Diencephalon (tissue), 1 donor: Measurements from ENCODE around the gene PLA2G12B. TPM values are rescaled to one million over a fixed set of nuclear protein-coding genes. Genes with fewer than 3 reads are reported as not detected.

Experiments
- total RNA-seq: library from RNA; depleted of rRNA; stranded (reverse); fragments of >200 nt; gene quantifications from one replicate; pipeline ENCODE4 v1.2.3, GENCODE V29; 2014

The PLA2G12B gene
- total RNA-seq: not detected

DNA sequence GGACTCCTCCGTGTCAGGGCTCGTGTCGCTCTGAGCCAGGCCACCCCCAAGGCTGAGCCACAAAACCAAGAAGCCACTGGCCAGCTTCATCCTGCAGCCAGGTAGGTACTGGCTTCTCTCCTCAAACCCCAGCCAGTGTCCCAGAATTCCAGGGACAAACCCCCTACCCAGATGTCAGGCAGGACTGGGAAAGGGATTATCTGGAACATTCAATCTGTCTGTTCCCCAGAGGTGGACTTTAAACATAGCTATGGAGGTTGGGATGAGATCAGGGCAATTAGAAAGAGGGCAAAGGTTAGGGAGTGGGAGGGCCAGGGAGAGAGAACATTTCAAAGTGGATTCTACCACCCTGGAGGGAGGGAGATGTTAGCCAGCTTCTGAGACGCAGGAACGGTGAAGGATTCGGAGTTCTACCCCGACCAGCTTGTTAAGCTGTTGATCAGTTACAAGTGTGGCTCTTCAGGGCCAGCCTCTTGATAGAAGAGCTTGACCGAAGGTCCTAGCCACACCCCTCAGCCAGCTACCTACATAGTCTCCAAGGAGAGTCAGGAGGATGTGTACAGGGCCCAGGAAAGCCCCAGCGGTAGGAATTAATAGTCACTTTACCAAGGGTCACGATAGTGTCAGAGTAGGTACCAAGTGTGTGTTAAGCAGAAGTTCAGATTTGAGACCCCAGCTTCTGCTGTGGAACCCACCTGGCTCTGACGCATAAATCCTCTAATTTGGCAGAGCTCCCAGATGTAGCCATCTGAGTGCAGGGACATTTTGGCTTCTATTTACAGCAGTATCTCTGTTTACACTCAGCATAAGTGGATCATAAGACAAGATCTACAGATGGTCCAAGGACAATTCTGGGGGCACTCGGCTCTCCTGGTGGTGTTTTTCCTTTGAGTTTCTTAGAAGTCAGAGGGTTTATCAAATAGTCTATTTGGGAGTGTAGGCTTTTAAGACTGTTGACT, at the start of gene PLA2G12B:
TSS of gene PLA2G12B (minus strand) at position 211 of the 959 bp plus-strand sequence. CDS start at position 90, 121 bp downstream.

DNA sequence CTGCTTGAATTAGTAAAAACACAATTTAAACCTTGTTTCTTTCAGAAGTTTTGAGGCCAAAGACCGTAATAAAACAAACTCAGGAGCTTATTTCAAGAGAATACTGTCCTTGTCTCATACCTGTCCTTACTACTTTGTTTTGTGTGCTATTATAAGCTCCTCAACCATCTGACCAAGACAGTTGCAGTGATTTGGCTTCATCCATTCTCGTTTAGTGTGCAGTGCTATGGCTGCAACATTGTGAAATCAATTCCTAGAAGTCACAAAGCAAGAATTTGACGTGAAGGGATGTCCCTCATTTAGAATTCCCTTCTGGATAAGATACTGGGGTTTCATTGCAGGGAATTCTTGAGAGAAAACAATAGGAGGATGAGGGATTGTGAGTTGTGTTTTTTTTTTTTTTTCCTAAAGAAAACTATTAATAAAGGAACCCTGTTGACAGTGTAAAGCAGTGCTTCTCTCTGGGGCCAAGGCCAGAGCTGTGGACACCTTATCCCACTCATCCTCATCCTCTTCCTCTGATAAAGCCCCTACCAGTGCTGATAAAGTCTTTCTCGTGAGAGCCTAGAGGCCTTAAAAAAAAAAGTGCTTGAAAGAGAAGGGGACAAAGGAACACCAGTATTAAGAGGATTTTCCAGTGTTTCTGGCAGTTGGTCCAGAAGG, 61.3 kb downstream of the PLA2G12B start, which contains the start of gene OIT3:
TSS of gene OIT3 (plus strand) at position 604 of the 663 bp plus-strand sequence. CDS start 60 bp downstream, outside the sequence.

Other genes starting within 250 kb of the PLA2G12B start
- gene OIT3, start 61.1 kb downstream of the PLA2G12B start, total RNA-seq: 0.92 TPM
- gene P4HA1, start 142.1 kb upstream of the PLA2G12B start, total RNA-seq: 46.4 TPM
- 0.92 TPM for gene NUDT13, start 155.6 kb upstream of the PLA2G12B start, total RNA-seq
- gene ECD, start 213.2 kb upstream of the PLA2G12B start, total RNA-seq: 31.1 TPM
- 33.2 TPM for gene FAM149B1, start 213.3 kb upstream of the PLA2G12B start, total RNA-seq